Measurements from ENCODE around the gene ELMO3.

Gene ELMO3

DNA sequence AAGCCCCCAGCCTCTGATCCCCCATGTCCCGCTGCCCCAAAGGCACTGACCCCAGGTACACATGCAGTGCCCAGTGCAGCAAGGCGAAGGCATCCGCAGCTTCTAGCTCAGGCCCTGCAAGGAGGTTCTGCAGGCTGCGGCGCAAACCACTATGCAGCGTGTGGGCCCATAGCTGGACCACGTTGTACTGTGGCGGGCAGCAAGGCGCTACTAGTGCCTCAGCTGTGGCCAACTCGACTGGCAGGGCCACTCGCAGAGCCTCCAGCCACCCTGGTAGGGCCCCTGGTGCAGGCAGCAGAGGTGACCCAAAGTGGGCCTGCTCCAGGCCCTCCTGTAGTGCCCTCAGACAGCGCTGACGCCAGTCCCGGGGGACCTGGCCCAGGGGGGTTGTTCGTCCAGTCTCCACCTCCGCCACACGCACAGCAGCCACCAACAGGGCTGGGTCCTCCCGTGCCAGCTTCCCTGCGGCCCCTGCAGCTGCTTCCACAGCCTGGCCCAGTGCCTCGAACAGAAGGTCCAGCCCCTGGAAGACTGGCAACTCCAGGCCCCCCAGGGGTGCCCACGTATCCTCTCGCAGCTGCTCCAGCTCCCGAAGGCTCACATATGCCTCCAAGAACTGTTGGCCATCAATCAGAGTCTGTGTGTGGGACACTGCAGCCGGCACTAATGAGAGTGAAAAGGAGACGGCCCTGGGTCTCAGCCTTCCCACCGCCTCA, 11.6 kb upstream of the ELMO3 start:
- DNase-seq (ENCODE audit: insufficient read length, low spot score) (no peak), FAIRE-seq (no peak)
- no peak for TF ChIP-seq SPI1 (IDR thresholded peaks at IDR 0.05; ENCODE audit: low read depth, low read length)
- no peak for TF ChIP-seq POU2F2 (IDR thresholded peaks at IDR 0.05; ENCODE audit: low read depth, low read length)
- no peak for TF ChIP-seq POLR2A (IDR thresholded peaks at IDR 0.05; ENCODE audit: low read depth, low read length)
- TF ChIP-seq TAF1 (IDR thresholded peaks at IDR 0.05; ENCODE audit: low read depth, low read length): no peak
- TF ChIP-seq POLR2AphosphoS5 (IDR thresholded peaks at IDR 0.05; ENCODE audit: low read depth, low read length): no peak
- no peak for TF ChIP-seq PAX5 (IDR thresholded peaks at IDR 0.05; ENCODE audit: insufficient read depth, low read length, severe bottlenecking)

DNA sequence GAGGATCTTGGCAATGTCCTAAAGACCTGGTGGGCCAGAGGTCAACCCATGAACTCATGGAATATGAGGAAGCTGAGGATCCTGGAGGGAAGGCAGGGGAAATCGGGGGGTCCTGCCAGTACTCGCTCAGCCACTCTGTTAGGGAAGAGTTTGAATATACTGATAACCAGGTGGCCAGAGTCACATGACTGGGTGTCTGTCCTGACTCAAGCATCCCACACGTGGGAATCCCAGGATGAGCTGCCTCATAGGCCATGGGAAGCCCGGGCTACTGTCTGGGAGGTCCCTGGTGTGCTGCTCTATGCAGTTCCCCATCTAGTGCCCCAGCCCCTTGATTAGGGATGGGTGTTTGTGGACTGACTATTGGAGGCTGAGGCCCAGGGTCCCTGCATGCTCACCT, 10.6 kb upstream of the ELMO3 start:
- no peak for FAIRE-seq
- TF ChIP-seq TAF1 (IDR thresholded peaks at IDR 0.05; ENCODE audit: low read depth, low read length) (no peak), PAX5 (IDR thresholded peaks at IDR 0.05; ENCODE audit: insufficient read depth, low read length, severe bottlenecking) (no peak), SPI1 (IDR thresholded peaks at IDR 0.05; ENCODE audit: low read depth, low read length) (no peak), POLR2AphosphoS5 (IDR thresholded peaks at IDR 0.05; ENCODE audit: low read depth, low read length) (no peak), POLR2A (IDR thresholded peaks at IDR 0.05; ENCODE audit: low read depth, low read length) (no peak), POU2F2 (IDR thresholded peaks at IDR 0.05; ENCODE audit: low read depth, low read length) (no peak)

GRCh38 chr16:67188798-67189197, 10.1 kb upstream of the ELMO3 start:
- FAIRE-seq (no peak), DNase-seq (ENCODE audit: insufficient read length, low spot score) (no peak)
- TF ChIP-seq PAX5 (IDR thresholded peaks at IDR 0.05; ENCODE audit: insufficient read depth, low read length, severe bottlenecking) (no peak), SPI1 (IDR thresholded peaks at IDR 0.05; ENCODE audit: low read depth, low read length) (no peak), TAF1 (IDR thresholded peaks at IDR 0.05; ENCODE audit: low read depth, low read length) (no peak), POU2F2 (IDR thresholded peaks at IDR 0.05; ENCODE audit: low read depth, low read length) (no peak), POLR2A (IDR thresholded peaks at IDR 0.05; ENCODE audit: low read depth, low read length) (no peak), POLR2AphosphoS5 (IDR thresholded peaks at IDR 0.05; ENCODE audit: low read depth, low read length) (no peak)

More for the DNA sequence above, 10.6 kb upstream of the ELMO3 start:
- no peak for DNase-seq (ENCODE audit: insufficient read length, low spot score)

DNA sequence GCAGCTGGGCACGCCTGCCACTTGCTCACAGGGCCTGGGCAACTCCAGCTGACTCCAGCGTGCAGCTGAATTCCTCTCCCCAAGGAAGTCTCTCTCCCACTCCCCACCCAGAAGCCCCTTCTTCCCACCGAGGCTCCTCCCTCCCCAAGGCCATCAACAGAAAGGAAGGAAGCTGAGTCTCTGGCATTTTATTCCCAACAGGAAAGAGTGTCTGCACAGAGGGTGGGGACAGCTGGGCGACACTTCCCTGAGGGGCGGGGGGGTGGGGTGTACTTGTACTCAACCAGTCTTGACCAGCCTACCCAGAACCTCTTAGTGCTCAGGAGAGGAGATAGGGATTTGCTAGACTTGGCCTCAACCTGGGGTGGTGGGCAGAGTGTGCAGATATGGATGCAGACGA, 8.9 kb upstream of the ELMO3 start, which contains the start of gene EXOC3L1:
EXOC3L1 (minus strand) TSS at position 96 of the 400 bp plus-strand sequence. CDS start 460 bp downstream, outside the sequence.
- TF ChIP-seq POU2F2 (IDR thresholded peaks at IDR 0.05; ENCODE audit: low read depth, low read length): no peak
- TF ChIP-seq POLR2A (IDR thresholded peaks at IDR 0.05; ENCODE audit: low read depth, low read length): no peak
- TF ChIP-seq TAF1 (IDR thresholded peaks at IDR 0.05; ENCODE audit: low read depth, low read length): no peak
- TF ChIP-seq SPI1 (IDR thresholded peaks at IDR 0.05; ENCODE audit: low read depth, low read length): no peak
- TF ChIP-seq PAX5 (IDR thresholded peaks at IDR 0.05; ENCODE audit: insufficient read depth, low read length, severe bottlenecking): no peak
- no peak for TF ChIP-seq POLR2AphosphoS5 (IDR thresholded peaks at IDR 0.05; ENCODE audit: low read depth, low read length)
- FAIRE-seq: no peak

GRCh38 chr16:67190448-67191399, 8.2 kb upstream of the ELMO3 start:
- FAIRE-seq (no peak), DNase-seq (ENCODE audit: insufficient read length, low spot score) (no peak)
- no peak for TF ChIP-seq PAX5 (IDR thresholded peaks at IDR 0.05; ENCODE audit: insufficient read depth, low read length, severe bottlenecking)
- TF ChIP-seq TAF1 (IDR thresholded peaks at IDR 0.05; ENCODE audit: low read depth, low read length): no peak
- TF ChIP-seq POLR2AphosphoS5 (IDR thresholded peaks at IDR 0.05; ENCODE audit: low read depth, low read length): no peak
- TF ChIP-seq POU2F2 (IDR thresholded peaks at IDR 0.05; ENCODE audit: low read depth, low read length): no peak
- no peak for TF ChIP-seq SPI1 (IDR thresholded peaks at IDR 0.05; ENCODE audit: low read depth, low read length)
- no peak for TF ChIP-seq POLR2A (IDR thresholded peaks at IDR 0.05; ENCODE audit: low read depth, low read length)

More for the DNA sequence above, 8.9 kb upstream of the ELMO3 start, which contains the start of gene EXOC3L1:
- DNase-seq (ENCODE audit: insufficient read length, low spot score): no peak

- FAIRE-seq (no peak), DNase-seq (ENCODE audit: insufficient read length, low spot score) (no peak)
- TF ChIP-seq POLR2AphosphoS5 (IDR thresholded peaks at IDR 0.05; ENCODE audit: low read depth, low read length) (no peak), PAX5 (IDR thresholded peaks at IDR 0.05; ENCODE audit: insufficient read depth, low read length, severe bottlenecking) (no peak), TAF1 (IDR thresholded peaks at IDR 0.05; ENCODE audit: low read depth, low read length) (no peak), SPI1 (IDR thresholded peaks at IDR 0.05; ENCODE audit: low read depth, low read length) (no peak), POLR2A (IDR thresholded peaks at IDR 0.05; ENCODE audit: low read depth, low read length) (no peak), POU2F2 (IDR thresholded peaks at IDR 0.05; ENCODE audit: low read depth, low read length) (no peak)
Measured at GRCh38 chr16:67191411-67191994, 7.4 kb upstream of the ELMO3 start.

DNA sequence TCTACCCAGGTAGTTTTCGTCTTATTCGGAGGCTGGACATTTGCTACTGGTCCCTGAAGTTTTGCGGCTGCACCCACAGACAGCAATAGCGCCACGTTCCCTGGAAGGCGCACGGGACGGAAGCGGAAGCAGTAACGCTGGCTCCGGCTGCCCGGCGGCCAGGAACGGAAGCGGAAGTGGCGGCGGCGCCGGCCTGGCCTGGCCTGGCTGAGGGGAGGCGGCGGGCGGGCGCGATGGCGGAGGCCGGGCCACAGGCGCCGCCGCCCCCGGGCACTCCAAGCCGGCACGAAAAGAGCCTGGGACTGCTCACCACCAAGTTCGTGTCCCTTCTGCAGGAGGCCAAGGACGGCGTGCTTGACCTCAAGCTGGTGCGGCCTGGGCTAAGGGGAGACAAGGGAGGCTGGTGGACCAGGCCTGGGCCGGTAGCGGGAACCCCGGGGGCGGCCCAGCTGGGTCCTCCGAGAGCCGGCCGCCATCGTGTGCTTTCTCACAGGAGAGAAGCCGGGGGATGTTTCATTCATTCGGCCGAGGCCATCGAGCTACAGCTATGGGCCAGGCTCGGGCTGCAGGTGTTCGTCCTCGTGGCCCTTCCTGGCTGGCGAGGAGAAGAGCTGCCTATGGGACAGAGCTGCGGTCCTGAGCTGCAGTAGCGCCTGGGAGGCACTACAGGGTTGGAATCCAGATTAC, 6.8 kb upstream of the ELMO3 start, which contains the start of gene E2F4:
E2F4 (plus strand) TSS at position 161 of the 687 bp plus-strand sequence; CDS start at position 234, 73 bp downstream.
- peak; percentile 52; the same call in 1 of the 2 replicates for TF ChIP-seq POLR2AphosphoS5 (IDR thresholded peaks at IDR 0.05; ENCODE audit: low read depth, low read length)
- peak; percentile 80 for TF ChIP-seq SPI1 (IDR thresholded peaks at IDR 0.05; ENCODE audit: low read depth, low read length)
- peak; percentile 58; the same call in 1 of the 2 replicates for TF ChIP-seq POLR2A (IDR thresholded peaks at IDR 0.05; ENCODE audit: low read depth, low read length)
- TF ChIP-seq POU2F2 (IDR thresholded peaks at IDR 0.05; ENCODE audit: low read depth, low read length): 0 out of 2 replicates have a peak, but pooled peaks have one; percentile 26
- no peak for TF ChIP-seq PAX5 (IDR thresholded peaks at IDR 0.05; ENCODE audit: insufficient read depth, low read length, severe bottlenecking)
- TF ChIP-seq TAF1 (IDR thresholded peaks at IDR 0.05; ENCODE audit: low read depth, low read length): no peak
- DNase-seq (ENCODE audit: insufficient read length, low spot score) (peak; percentile 99), FAIRE-seq (peak; percentile 100)

- no peak for FAIRE-seq
- TF ChIP-seq POU2F2 (IDR thresholded peaks at IDR 0.05; ENCODE audit: low read depth, low read length) (no peak), POLR2A (IDR thresholded peaks at IDR 0.05; ENCODE audit: low read depth, low read length) (no peak), TAF1 (IDR thresholded peaks at IDR 0.05; ENCODE audit: low read depth, low read length) (no peak), POLR2AphosphoS5 (IDR thresholded peaks at IDR 0.05; ENCODE audit: low read depth, low read length) (no peak), SPI1 (IDR thresholded peaks at IDR 0.05; ENCODE audit: low read depth, low read length) (no peak), PAX5 (IDR thresholded peaks at IDR 0.05; ENCODE audit: insufficient read depth, low read length, severe bottlenecking) (no peak)
- DNase-seq (ENCODE audit: insufficient read length, low spot score): no peak
Measured at GRCh38 chr16:67192781-67193361, 6.1 kb upstream of the ELMO3 start.
